Activated naive CD4-positive, alpha-beta T cell treated with anti-CD3 and anti-CD28 coated beads for 36 hours (primary cell): Measurements from ENCODE around the gene PEAR1. TPM values are rescaled to one million over a fixed set of nuclear protein-coding genes. Genes with fewer than 3 reads are reported as not detected.

Experiments used
- CTCF ChIA-PET: fragments of 350-600 bp; sonication (Branson Sonifier 250); formaldehyde crosslinking; loops from one replicate; lab custom pipeline; 2021; ENCODE audit warnings: antibody characterized with exemption; lab: Charles Lee
- DNase-seq: peaks from one replicate; pipeline ENCODE4 v3.0.0-alpha.2; 2020
- H3K27ac Mint-ChIP-seq: one replicate; pipeline ENCODE4 v1.8.0; 2021; ENCODE audit warnings: mild to moderate bottlenecking, mixed read lengths
- H3K27me3 Mint-ChIP-seq: one replicate; pipeline ENCODE4 v1.8.0; 2021; ENCODE audit warnings: low read depth, mixed read lengths
- H3K36me3 Mint-ChIP-seq: one replicate; pipeline ENCODE4 v1.8.0; 2021; ENCODE audit warnings: low read depth, mixed read lengths
- H3K4me1 Mint-ChIP-seq: one replicate; pipeline ENCODE4 v1.8.0; 2021; ENCODE audit warnings: low read depth, mixed read lengths
- H3K4me3 Mint-ChIP-seq: one replicate; pipeline ENCODE4 v1.8.0; 2021; ENCODE audit warnings: mild to moderate bottlenecking, moderate library complexity, mixed read lengths
- H3K9me3 Mint-ChIP-seq: one replicate; pipeline ENCODE4 v1.8.0; 2021; ENCODE audit warnings: mixed read lengths
- intact Hi-C: fragments of 100-400 bp; cut with micrococcal nuclease; formaldehyde crosslinking; loops from one replicate; pipeline ENCODE4 v1.15.1; 2023
- total RNA-seq, 2 experiments: library from RNA; stranded (reverse); gene quantifications; one replicate each; pipeline ENCODE4 v1.2.3, GENCODE V29; 2021

Gene PEAR1
- total RNA-seq, 2 experiments from 2014 or later, result not detected

- Mint-ChIP-seq H3K27ac (no peak overlapping the region), H3K4me1 (no peaks in the 10 kb centered on the region), H3K4me3 (no peak overlapping the region), H3K36me3 (no peaks in the 10 kb centered on the region), H3K27me3 (peaks cover 2% of the 10 kb centered on the region), H3K9me3 (no peaks in the 10 kb centered on the region)
- intact Hi-C loops, result no loop called here
- CTCF ChIA-PET, result interaction anchor here (0.6 to 1.4 kb wide), 5 partner anchors 9 to 218 kb away, joined by 3 to 5 read pairs (median 3); partner anchors contain the start of gene NTRK1
- DNase-seq, result no peak
These were observed 17.2 kb upstream of the PEAR1 start for GRCh38 chr1:156876281-156876680.

- no peak for DNase-seq
- Mint-ChIP-seq H3K27ac (no peak overlapping the region), H3K36me3 (no peaks in the 10 kb centered on the region), H3K9me3 (no peaks in the 10 kb centered on the region), H3K4me3 (no peak overlapping the region), H3K27me3 (peaks cover 2% of the 10 kb centered on the region), H3K4me1 (no peaks in the 10 kb centered on the region)
- CTCF ChIA-PET, result interaction anchor here (0.9 to 1.4 kb wide), 3 partner anchors 8 to 17 kb away, joined by 3 to 5 read pairs (median 3); partner anchors contain the start of gene NTRK1
- intact Hi-C loops, result no loop called here
These were observed 15.9 kb upstream of the PEAR1 start for GRCh38 chr1:156877433-156878170.

- Mint-ChIP-seq H3K9me3 (no peaks in the 10 kb centered on the region), H3K27me3 (peaks cover 7% of the 10 kb centered on the region), H3K27ac (no peak overlapping the region), H3K4me3 (no peak overlapping the region), H3K36me3 (no peaks in the 10 kb centered on the region), H3K4me1 (no peaks in the 10 kb centered on the region)
- intact Hi-C loops, result no loop called here
- DNase-seq, result no peak
- CTCF ChIA-PET, result interaction anchor here (1.7 kb wide), 1 partner anchor 11 kb away, joined by 11 read pairs; no protein-coding TSS in a partner anchor
These were observed 13.6 kb upstream of the PEAR1 start for GRCh38 chr1:156879876-156880275.

- no peak overlapping the region for H3K27ac Mint-ChIP-seq
- CTCF ChIA-PET, result interaction anchor here (1.7 kb wide), 1 partner anchor 11 kb away, joined by 11 read pairs; no protein-coding TSS in a partner anchor
- intact Hi-C loops, result no loop called here
- H3K4me1 Mint-ChIP-seq, result no peaks in the 10 kb centered on the region
- H3K4me3 Mint-ChIP-seq, result no peak overlapping the region
- no peaks in the 10 kb centered on the region for H3K36me3 Mint-ChIP-seq
- H3K27me3 Mint-ChIP-seq, result peaks cover 7% of the 10 kb centered on the region
- DNase-seq, result no peak
- H3K9me3 Mint-ChIP-seq, result no peaks in the 10 kb centered on the region
These were observed 13.0 kb upstream of the PEAR1 start for GRCh38 chr1:156880473-156880872.

- intact Hi-C loops, result no loop called here
- no peaks in the 10 kb centered on the region for H3K9me3 Mint-ChIP-seq
- peaks cover 7% of the 10 kb centered on the region for H3K27me3 Mint-ChIP-seq
- DNase-seq, result no peak
- CTCF ChIA-PET, result interaction anchor here (1.7 kb wide), 1 partner anchor 10 kb away, joined by 11 read pairs; no protein-coding TSS in a partner anchor
- no peaks in the 10 kb centered on the region for H3K36me3 Mint-ChIP-seq
- no peak overlapping the region for H3K4me3 Mint-ChIP-seq
- H3K27ac Mint-ChIP-seq, result no peak overlapping the region
- H3K4me1 Mint-ChIP-seq, result no peaks in the 10 kb centered on the region
These were observed 12.4 kb upstream of the PEAR1 start for GRCh38 chr1:156881101-156881500.

GRCh38 chr1:156881663-156882062 lies 11.9 kb upstream of the PEAR1 start:
- Mint-ChIP-seq H3K4me1 (no peaks in the 10 kb centered on the region), H3K36me3 (no peaks in the 10 kb centered on the region), H3K4me3 (no peak overlapping the region), H3K27ac (no peak overlapping the region), H3K27me3 (peaks cover 9% of the 10 kb centered on the region), H3K9me3 (no peaks in the 10 kb centered on the region)
- intact Hi-C loops, result no loop called here
- DNase-seq, result no peak
- CTCF ChIA-PET, result interaction anchor here (0.9 to 1.2 kb wide), 2 partner anchors 10 to 22 kb away, joined by 3 to 4 read pairs; no protein-coding TSS in a partner anchor

GRCh38 chr1:156882543-156882942 lies 11.0 kb upstream of the PEAR1 start:
- H3K9me3 Mint-ChIP-seq, result no peaks in the 10 kb centered on the region
- peaks cover 10% of the 10 kb centered on the region for H3K27me3 Mint-ChIP-seq
- H3K27ac Mint-ChIP-seq, result no peak overlapping the region
- CTCF ChIA-PET, result interaction anchor here (0.9 to 1.2 kb wide), 2 partner anchors 9 to 23 kb away, joined by 3 to 4 read pairs; no protein-coding TSS in a partner anchor
- H3K36me3 Mint-ChIP-seq, result no peaks in the 10 kb centered on the region
- no peaks in the 10 kb centered on the region for H3K4me1 Mint-ChIP-seq
- intact Hi-C loops, result no loop called here
- no peak for DNase-seq
- H3K4me3 Mint-ChIP-seq, result no peak overlapping the region

- CTCF ChIA-PET, result interaction anchor here (0.6 to 1.8 kb wide), 6 partner anchors 16 to 194 kb away, joined by 3 to 5 read pairs (median 4); no protein-coding TSS in a partner anchor
- no peaks in the 10 kb centered on the region for H3K4me1 Mint-ChIP-seq
- no peak overlapping the region for H3K27ac Mint-ChIP-seq
- H3K36me3 Mint-ChIP-seq, result no peaks in the 10 kb centered on the region
- H3K9me3 Mint-ChIP-seq, result no peaks in the 10 kb centered on the region
- intact Hi-C loops, result no loop called here
- no peak for DNase-seq
- H3K4me3 Mint-ChIP-seq, result no peak overlapping the region
- H3K27me3 Mint-ChIP-seq, result peaks cover 12% of the 10 kb centered on the region
These were observed 9.6 kb upstream of the PEAR1 start for GRCh38 chr1:156883919-156884318.

GRCh38 chr1:156884560-156885184 lies 8.8 kb upstream of the PEAR1 start:
- Mint-ChIP-seq H3K4me1 (no peaks in the 10 kb centered on the region), H3K27ac (no peak overlapping the region), H3K27me3 (peaks cover 16% of the 10 kb centered on the region), H3K9me3 (no peaks in the 10 kb centered on the region), H3K4me3 (no peak overlapping the region), H3K36me3 (no peaks in the 10 kb centered on the region)
- intact Hi-C loops, result no loop called here
- DNase-seq, result no peak
- CTCF ChIA-PET, result interaction anchor here (0.6 to 1.8 kb wide), 6 partner anchors 8 to 195 kb away, joined by 3 to 5 read pairs (median 4); no protein-coding TSS in a partner anchor

GRCh38 chr1:156885314-156885713 lies 8.2 kb upstream of the PEAR1 start:
- intact Hi-C loops, result no loop called here
- Mint-ChIP-seq H3K9me3 (no peaks in the 10 kb centered on the region), H3K4me3 (no peak overlapping the region), H3K36me3 (no peaks in the 10 kb centered on the region), H3K4me1 (no peaks in the 10 kb centered on the region), H3K27ac (no peak overlapping the region), H3K27me3 (peaks cover 18% of the 10 kb centered on the region)
- CTCF ChIA-PET, result interaction anchor here (1.0 to 8.5 kb wide), 4 partner anchors 8 to 159 kb away, joined by 3 to 82 read pairs (median 4); no protein-coding TSS in a partner anchor
- DNase-seq, result no peak

GRCh38 chr1:156885880-156886355 lies 7.6 kb upstream of the PEAR1 start:
- H3K27me3 Mint-ChIP-seq, result peaks cover 23% of the 10 kb centered on the region
- CTCF ChIA-PET, result interaction anchor here (1.0 to 8.5 kb wide), 5 partner anchors 9 to 197 kb away, joined by 3 to 82 read pairs (median 5); no protein-coding TSS in a partner anchor
- H3K27ac Mint-ChIP-seq, result no peak overlapping the region
- no peak overlapping the region for H3K4me3 Mint-ChIP-seq
- no peaks in the 10 kb centered on the region for H3K36me3 Mint-ChIP-seq
- no peaks in the 10 kb centered on the region for H3K9me3 Mint-ChIP-seq
- no peak for DNase-seq
- intact Hi-C loops, result no loop called here
- no peaks in the 10 kb centered on the region for H3K4me1 Mint-ChIP-seq
